Measurements from ENCODE around the gene MYL7.

The MYL7 gene

DNA sequence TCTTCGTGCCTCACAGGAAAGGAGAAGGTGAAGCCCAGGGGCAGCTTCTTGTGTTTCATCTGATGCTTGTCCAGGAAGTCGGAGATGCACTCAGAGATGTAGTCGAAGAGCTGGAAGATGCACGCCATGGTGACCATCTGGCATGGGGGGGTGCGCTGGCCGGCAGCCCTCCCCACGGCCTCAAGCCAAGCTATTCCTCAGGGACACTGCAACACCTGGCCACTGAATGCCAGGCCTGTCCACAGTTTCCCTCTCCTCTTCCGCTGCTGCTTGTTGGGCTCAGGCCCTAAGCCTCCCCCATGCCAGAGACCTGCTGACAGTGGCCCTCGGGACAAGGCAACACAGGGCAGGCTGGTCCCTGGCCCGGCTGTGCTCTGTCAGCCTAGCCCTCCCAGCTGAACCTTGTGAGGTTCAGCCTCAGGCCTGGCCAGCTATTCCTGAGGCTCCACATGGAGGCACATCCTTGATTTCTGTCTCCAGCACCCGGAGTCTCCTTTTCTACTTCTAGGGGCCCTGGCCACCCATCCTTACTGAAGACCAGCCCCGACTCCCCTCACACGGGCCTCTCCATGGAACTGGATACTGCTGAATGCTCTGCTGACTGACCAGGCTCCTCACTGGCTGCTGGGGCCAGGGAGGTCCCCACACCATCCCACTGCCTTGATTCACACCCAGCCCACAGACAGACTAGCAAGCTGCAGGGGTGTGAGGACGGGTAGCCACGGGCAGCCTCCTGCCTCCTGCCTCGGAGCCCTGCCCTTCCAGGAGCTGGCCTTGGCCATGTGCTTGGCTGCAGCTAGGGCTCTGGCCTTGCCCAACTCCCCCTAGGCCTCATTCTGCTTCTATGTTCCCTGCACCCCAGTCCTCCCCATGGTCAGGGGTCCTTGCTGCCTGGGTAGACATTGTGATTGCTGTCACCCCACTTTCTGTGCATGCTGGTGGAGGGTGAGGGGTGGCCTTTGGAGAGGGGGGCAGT lies 10.1 kb upstream of the MYL7 start:
- no peak for DNase-seq (ENCODE audit: extremely low read depth in 1 of 2, low read depth in 1 of 2)

DNA sequence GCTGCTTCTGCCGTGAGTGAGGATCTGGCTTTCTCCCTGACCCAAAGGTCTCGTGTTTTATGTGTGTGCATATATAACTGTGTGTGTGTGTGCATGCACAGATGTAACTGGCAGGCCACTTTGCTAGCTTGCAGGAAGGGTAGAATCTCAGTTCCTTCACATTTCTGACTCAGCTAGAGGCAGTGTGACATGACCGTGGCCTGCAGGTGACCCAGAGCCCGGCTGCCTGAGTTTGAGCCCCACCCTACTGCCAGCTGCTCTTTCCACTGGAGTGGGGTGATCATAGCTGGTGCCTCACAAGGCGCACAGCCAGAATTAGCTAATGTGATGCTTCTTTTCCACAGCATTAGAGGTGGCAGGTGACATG lies 9.3 kb upstream of the MYL7 start:
- DNase-seq (ENCODE audit: extremely low read depth in 1 of 2, low read depth in 1 of 2): no peak

DNA sequence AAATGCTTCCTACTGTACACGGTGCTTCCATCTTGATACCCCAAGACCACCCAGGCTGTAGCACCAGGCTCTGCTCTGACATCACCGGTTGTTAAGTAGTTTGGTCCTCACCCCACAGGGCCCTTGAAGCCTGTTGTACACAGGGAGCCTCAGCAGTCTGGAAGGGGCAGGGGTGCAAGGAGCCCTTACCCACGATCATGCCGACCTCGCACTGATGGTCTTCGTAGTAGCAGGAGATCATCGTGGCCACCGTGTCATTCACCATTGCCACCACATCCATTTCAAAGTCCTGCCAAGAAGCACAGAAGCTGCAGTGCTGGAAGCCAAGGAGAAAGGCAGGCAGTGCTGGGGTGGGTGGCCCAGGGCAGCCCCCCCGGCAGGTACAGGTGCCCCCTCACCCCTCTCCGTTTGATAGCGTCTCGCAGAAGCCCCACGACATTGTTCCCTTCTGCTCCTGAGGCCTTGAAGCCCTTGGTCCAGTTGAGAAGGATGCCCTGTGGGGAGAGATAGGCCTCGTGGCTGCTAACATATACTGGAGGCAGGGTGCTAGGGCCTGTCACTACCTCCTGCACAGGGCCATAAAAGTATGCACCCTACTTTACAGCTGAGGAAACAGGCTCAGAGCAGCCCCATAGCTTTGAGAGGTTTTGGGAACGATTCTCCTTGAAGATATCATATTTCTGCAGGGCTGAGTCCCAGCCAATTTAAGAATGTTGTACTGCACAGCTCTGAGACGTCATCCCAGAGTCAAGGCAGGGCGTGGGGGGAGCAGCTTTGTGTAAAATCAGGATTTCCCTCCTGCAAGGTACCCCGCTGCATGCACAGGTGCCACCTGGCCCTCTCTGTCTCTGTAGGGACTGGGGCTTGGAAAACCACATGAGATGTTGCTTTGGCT lies 8.7 kb upstream of the MYL7 start:
- DNase-seq (ENCODE audit: extremely low read depth in 1 of 2, low read depth in 1 of 2): no peak

DNA sequence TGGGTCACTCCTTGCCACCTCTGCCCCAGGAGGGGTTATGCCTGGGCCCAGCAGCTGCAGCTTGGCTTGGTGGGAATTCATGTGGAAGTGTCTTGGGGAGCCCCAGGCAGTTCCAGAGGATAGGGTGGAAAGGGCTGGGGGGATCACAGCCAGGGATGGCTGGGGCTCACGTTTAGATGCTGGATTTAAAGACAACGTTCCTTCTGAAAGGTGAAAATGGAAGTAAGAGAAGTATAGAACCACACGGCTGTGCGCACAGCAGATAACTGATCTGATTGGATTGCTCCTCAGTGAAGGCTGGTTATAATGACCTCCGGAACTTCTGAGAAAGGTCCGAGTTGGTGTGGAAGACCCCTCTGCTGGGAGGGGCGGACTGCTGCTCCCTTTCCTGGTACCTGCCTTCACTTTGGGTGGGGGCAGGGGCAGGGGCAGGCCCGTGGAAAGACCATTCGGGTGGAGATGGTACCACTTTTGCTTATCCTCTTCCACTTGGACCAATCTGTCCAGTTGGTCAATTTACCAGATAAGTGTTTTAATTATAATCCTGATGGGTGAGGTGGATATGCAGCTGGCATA lies 7.9 kb upstream of the MYL7 start:
- no peak for DNase-seq (ENCODE audit: extremely low read depth in 1 of 2, low read depth in 1 of 2)

DNA sequence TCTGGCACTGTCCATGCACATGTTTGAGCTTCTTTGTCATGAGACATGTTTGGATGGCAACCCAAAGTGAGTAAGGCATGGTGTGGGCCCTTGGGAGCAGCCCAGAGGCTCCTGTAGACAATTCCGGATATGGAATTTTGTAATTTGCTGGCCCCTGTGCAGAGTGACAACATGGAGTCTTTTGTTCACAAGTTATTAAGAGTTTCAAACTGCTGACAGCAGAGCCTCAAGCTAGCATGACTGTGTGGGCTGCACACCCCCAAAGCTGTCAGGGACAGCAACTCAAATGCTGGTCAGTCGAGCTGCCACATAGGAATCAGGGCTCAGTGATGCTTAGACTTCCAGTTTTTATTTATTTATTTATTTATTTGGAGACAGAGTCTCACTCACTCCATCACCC lies 7.0 kb upstream of the MYL7 start:
- no peak for DNase-seq (ENCODE audit: extremely low read depth in 1 of 2, low read depth in 1 of 2)

DNA sequence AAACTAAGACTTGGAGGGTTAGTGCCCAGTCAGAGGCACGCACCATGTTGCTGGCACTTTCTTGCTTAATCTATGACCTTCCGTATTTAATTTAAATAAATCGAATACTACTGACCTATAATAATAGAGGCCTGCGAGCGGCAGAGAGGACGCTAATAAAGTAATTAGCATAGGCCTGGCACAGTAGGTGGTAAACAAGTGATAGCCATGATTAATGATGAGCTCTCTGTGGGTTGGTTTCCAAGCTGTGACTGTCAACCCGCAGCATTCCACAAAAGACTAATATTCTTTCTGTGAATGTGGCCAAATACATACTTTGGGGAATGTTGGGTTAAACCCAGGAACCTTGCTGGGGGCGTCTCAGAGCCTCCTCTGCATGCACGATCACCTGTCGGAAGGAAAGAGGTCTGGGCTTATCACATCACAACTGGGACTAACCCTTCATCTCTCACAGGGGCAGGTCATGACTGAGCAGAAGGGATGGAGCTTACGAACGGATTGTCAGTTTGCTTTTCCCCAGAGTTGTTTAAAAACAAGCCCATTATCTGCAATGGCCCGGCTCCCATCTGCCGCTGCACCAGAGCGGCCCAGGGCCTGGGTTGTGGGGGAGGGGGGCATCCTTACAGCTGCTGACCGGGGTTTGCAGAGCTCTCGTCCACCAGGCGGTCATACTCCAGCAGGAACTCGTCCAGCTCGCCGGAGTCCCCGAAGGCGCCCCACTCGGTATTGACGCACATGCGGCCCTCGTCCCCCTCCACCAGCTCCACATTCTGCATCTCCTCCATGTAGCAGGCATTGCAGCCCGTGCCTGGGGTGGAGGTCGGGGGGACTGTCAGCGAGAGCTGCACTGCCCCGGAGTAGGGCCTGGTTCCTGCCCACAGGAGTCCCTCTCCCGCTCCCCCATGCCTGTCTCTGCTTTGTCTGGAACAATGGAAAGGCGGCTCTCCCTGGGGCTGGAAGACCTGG lies 6.2 kb upstream of the MYL7 start:
- no peak for DNase-seq (ENCODE audit: extremely low read depth in 1 of 2, low read depth in 1 of 2)

DNA sequence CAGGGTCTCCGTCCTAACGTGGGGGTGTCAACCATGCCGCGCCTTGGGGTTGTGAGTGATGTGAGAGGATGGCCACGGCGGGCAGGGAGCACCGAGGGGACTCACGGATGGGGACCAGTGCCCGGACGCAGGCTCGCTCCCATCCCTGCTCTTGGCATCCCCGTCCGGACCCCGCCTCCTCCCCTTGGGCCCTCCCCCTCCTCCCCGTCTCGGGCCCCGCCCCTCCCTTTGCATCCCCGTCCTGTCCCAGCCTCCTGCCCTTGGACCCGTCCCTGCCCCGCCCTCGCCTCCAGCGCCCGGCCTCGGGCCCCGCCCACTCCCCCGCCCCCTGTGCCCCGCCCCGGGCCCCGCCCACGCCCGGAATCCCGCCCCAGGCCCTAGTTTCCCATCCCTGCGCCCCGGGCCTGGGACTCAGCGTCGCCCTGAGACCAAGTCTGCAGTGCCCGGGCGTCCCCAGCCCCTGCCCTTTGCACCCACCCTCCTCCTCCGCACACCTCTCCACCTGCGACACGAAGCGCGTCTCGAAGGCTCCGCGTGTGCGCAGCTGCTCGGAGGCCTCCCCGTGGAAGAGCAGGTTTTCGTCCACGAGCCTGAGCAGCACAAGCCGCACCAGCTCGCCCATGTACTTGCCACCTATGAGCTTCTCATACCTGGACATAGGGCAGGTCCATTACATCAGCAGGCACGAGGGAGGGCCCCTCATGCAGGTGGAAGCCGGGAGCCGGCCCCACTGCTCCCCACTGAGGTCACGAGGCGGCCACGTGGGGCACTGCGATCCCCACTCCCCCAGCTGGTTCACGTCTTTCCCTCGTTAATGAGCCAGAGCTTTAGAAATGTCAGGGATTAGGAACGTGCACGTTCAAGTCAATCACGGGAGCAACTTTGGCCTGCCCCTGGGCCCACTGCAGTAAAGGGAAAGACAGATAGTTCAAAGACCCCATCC lies 5.1 kb upstream of the MYL7 start:
- peak; percentile 24 to 39 for DNase-seq (ENCODE audit: extremely low read depth in 1 of 2, low read depth in 1 of 2)

DNA sequence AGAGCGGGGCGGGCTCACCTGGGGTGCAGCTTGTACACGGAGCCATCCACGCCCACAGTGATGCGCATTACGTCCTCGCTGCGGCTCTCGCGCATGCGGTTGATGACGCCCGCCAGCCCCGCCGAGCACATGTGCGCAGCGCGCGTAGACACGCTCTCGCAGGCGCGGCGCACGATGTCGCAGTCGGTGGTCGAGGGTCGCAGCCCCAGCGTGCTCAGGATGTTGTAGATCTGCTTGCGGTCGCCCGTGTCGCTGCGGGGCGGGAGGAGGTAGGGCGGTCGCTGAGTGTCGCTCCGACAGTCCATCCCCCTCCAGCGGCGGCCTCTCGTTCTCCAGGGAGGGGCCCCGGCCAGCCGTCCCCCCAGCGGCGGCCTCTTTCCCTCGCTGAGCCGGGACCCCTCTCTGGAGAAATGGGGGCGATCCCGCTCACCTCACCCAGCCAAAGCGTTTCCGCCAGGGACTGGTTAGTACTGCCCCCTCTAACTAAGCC lies 4.4 kb upstream of the MYL7 start:
- DNase-seq (ENCODE audit: extremely low read depth in 1 of 2, low read depth in 1 of 2): peak in 1 of 2 donors; percentile 27

DNA sequence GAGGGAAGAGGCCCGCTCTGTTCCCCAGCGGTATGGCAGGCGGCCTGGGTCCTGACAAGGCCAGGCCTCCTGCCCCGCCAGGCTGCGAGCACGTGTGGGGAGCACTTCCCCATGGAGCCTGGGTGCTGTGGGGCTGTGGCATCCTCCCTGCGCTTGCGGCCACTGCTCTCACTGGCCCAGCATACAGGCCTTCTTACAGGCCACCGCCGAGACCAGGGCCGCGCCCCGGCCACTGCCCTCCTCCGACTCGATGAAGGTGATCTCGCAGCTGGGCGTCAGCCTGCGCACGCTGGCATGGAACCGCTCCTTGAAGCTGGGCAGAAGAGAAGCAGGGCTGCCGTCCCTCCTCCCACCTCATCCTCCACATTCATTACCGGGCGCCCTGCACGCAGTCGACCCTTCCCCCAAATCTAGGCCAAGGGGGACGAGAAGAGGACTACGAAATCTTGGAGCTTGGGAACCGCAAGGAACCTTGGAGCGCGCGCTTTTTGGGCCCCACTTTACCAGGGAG lies 3.9 kb upstream of the MYL7 start:
- DNase-seq (ENCODE audit: extremely low read depth in 1 of 2, low read depth in 1 of 2): no peak

DNA sequence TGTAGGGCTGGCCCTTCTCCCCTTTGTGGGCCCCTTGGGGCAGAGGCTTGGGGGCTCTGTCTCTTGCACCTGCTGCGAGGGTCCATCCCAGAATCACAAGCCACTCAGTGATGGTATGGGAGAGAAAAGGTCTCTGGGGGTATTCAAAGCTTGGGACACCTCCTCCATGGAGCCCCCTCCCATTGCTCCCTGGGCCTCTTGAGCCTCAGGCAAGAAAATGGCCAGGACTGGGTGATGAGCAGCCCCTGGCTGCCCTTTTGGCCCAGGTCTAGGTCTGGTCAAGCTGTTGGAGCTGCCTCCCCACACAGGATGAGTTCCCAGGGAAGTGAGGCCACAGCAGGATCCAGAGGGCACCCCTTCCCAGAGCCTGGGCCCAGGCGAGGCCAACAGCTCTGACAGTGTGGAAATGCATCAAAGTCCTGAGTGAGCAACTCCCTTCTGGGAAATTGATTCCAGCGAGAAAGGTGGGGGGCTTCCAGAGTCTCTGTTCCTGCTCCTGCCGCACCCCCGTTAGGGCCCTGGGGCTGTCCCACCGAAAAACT lies 3.4 kb upstream of the MYL7 start:
- DNase-seq (ENCODE audit: extremely low read depth in 1 of 2, low read depth in 1 of 2): no peak

DNA sequence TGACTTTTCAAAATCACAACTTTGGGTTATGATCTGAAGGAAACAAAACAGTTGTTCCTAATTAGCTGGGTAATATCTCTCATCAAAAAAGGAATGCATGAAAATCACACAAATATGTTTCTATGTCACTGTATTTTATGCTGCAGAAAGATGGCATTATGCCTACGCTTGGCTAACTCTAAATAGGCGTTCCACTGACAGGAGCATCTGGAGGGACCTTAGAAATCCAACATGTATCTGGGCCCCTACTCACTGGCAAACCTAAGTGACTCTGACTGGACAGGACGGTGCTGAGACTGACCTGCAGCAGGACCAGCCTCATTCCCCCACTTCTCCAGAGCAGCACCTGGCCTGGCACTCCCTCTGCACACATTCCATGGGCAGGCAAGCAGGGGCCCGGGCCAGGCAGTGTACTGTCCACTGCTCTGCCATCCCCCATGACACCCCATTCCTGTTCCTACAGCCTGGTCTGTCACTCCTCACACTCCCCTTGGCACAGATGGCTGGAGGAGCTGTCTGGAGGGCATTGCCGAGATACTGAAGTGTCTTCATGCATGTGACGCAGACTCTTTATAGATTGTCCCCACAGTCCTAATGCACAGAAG lies 2.6 kb upstream of the MYL7 start:
- DNase-seq (ENCODE audit: extremely low read depth in 1 of 2, low read depth in 1 of 2): no peak

DNA sequence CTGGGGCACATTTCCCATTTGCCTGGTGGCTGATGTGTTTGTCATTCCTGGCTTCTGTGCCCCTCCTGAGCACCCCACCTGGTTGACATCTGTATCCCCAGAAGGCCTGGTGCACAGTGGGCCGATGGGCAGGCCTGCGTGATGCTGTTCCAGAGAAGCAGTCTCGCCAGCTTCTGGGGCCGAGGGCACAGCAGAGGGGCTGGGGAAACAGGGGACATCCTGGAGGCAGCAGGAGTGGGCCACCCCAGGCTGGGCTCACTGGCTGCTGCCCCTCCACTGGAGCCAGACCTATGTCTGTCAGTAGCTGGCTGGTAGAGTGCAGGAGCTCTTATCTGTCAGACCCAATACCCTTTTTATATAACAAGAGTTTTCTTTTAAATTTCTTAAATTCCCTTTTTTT lies 896 bp upstream of the MYL7 start:
- no peak for DNase-seq (ENCODE audit: extremely low read depth in 1 of 2, low read depth in 1 of 2)

DNA sequence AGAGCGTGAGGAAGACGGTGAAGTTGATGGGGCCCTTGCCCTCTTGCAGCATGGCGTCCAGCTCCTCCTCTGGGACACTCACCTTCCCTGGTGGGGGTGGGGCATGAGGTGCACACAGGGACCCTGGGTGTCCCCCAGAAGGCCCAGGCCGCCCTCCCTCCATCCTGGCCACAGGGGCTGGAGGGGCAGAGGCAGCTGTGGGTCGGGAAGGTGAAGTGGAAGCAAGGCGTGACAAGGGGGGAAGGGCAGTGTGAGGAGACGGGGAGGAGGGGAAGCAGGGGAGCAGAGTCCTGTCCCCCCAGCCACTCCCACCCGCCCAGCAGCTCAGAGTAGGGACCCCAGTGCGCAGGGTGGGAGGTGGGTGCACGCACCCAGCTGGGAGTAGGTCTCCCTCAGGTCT lies 791 bp downstream of the MYL7 start:
- no peak for DNase-seq (ENCODE audit: extremely low read depth in 1 of 2, low read depth in 1 of 2)

DNA sequence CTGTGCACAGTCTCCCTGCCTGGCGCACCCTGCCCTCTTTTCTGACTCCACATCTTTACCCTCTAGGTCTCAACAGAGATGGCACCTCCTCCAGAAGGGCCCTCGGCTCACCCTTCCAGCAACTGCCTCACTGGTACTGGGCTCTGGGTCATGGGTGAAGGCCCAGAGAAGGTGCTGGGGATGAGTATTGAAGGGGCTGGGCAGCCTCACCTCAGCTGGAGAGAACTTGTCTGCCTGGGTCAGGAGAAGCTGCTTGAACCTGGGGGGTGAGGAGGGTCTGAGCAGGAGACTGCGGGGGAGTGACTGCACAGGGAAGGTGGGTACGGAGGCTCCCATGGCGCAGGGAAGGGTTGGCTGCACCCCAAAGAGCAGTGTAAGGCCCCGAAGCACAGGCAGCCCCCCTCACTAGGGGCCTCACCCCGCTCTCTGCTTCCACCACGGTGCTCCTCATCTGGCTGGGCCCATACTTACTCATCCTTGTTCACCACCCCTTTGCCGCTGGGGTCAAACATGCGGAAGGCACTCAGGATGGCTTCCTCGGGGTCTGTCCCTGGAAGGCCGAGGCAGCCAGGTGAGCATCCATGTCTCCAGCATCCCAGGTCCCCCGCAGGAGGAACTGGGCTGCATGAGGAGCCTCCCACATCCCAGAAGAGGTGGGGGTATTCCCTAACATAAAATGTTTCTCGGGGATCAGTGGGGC lies 1.7 kb downstream of the MYL7 start:
- no peak for DNase-seq (ENCODE audit: extremely low read depth in 1 of 2, low read depth in 1 of 2)

DNA sequence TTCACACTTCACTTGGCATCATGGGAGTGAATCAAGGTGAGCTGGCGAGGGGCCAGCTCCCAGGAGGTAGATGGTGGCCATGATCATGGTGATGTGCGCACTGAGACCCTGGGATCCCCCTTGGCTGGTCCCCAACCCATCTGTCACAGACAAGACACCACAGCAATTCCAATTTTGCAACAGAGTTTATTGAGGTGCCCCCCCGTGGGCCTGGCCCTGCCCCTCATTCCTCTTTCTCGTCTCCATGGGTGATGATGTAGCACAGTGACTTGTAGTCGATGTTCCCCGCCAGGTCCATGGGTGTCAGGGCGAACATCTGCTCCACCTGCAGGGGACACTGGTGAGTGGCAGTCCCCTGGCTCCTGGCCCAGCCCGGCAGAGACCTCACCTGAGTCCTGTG lies 2.4 kb downstream of the MYL7 start:
- DNase-seq (ENCODE audit: extremely low read depth in 1 of 2, low read depth in 1 of 2): no peak

DNA sequence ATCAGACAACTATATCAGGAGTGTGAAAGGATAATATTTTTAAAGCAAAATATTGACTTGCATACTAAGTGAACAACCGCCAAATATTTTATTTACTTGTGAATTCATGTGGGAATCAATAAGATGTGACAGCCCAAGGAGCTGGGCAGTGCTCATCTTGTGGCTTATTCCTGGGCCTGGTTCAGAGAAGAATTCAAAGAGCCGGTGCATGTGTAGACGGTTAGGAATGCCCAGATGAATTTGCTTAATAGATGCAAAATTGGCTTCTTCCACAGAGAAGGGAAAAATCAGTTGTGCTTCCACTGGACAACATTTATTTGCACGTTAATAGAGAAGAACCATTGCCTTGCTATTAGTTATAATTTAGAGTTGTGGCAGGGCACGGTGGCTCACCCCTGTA lies 4.4 kb downstream of the MYL7 start:
- no peak for DNase-seq (ENCODE audit: extremely low read depth in 1 of 2, low read depth in 1 of 2)

DNA sequence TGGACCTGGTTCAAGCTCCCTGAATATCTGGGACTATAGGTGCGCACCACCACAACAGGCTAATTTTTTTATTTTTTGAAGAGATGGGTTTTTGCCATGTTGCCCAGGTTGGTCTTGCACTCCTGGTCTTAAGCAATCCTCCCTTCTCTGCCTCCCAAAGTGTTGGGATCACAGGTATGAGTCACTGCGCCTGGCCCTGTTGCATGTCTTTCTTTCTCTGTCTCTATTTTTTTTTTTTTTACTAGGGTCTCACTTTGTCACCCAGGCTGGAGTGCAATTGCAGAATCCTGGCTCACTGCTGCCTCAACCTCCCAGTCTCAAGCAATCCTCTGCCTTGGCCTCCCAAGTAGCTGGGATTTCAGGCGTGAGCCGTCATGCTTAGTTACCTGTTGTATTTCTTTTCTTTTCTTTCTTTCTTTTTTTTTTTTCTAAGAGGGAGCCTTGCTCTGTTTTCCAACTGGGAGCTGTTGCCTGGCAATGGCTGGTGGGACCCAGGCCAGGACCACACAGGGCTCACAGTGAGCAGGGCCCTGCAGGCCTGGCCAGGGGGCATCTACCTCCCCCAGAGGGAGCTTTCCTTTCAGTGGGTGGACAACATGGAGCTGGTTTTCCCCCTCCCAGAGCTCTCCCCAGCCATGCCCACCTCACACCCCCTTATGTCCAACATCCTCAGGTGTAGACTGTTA lies 6.0 kb downstream of the MYL7 start:
- no peak for DNase-seq (ENCODE audit: extremely low read depth in 1 of 2, low read depth in 1 of 2)

Measured in stimulated activated CD8-positive, alpha-beta memory T cell treated with anti-CD3 and anti-CD28 coated beads, Interleukin-7, amount 100 ng/mL, for 48 hours (primary cell).